ENCODE measurements around the gene KRTAP12-2.
"Not testable (repeated sequence)": the region's sequence is repeated elsewhere in the genome, so short reads cannot be mapped to it uniquely, and the experiment has no call there.

The KRTAP12-2 gene

GRCh38 chr21:44686000-44686781, 19.5 kb upstream of the KRTAP12-2 start:
- Histone ChIP-seq H3K4me1 (ENCODE audit: low read depth, poor library complexity, severe bottlenecking) (no peaks in the 10 kb centered on the region), H3K36me3 (ENCODE audit: insufficient read depth) (no peaks in the 10 kb centered on the region), H4K20me1 (ENCODE audit: insufficient read depth) (no peaks in the 10 kb centered on the region), H3K27ac (no peak overlapping the region), H3K27me3 (ENCODE audit: insufficient read depth, low read depth) (peaks cover 41% of the 10 kb centered on the region; the same call in 1 of the 2 replicates), H3K9ac (no peak overlapping the region), H3K79me2 (ENCODE audit: insufficient read depth, low read depth) (no peaks in the 10 kb centered on the region), H3K4me2 (no peak overlapping the region), H2AFZ (ENCODE audit: low read depth) (no peak overlapping the region), H3K4me3 (IDR thresholded peaks at IDR 0.05; ENCODE audit: insufficient read depth, low read depth, low read length) (no peak overlapping the region)
- TF ChIP-seq, protein P1, sequence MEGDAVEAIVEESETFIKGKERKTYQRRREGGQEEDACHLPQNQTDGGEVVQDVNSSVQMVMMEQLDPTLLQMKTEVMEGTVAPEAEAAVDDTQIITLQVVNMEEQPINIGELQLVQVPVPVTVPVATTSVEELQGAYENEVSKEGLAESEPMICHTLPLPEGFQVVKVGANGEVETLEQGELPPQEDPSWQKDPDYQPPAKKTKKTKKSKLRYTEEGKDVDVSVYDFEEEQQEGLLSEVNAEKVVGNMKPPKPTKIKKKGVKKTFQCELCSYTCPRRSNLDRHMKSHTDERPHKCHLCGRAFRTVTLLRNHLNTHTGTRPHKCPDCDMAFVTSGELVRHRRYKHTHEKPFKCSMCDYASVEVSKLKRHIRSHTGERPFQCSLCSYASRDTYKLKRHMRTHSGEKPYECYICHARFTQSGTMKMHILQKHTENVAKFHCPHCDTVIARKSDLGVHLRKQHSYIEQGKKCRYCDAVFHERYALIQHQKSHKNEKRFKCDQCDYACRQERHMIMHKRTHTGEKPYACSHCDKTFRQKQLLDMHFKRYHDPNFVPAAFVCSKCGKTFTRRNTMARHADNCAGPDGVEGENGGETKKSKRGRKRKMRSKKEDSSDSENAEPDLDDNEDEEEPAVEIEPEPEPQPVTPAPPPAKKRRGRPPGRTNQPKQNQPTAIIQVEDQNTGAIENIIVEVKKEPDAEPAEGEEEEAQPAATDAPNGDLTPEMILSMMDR (conservative IDR thresholded peaks at IDR 0.05; ENCODE audit: low read depth, low read length): no peak

DNA sequence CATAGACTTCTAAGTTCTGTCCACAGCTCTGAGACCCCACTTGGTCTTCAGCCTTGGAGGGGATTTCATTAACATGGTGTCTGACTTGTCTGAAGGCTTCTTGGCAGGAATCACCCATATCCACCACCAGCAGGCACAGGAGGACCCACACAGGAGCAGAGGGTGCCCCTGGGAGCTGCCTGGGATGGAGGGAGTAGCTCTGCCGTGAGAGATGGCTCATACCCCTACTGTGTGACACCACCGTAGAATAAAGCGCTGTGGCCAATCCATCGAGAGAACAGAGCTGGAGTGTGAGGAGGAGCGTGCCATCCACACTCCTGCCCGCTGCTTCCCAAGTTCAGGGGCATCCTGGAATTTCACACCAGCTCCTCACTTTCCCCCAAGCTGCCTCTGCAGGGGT, 18.3 kb upstream of the KRTAP12-2 start:
- peaks cover 51% of the 10 kb centered on the region; the same call in 1 of the 2 replicates for H3K27me3 ChIP-seq (ENCODE audit: insufficient read depth, low read depth)
- not testable (repeated sequence) for H3K36me3 ChIP-seq (ENCODE audit: insufficient read depth); H3K4me2 ChIP-seq; H2AFZ ChIP-seq (ENCODE audit: low read depth); H3K4me1 ChIP-seq (ENCODE audit: low read depth, poor library complexity, severe bottlenecking); H3K79me2 ChIP-seq (ENCODE audit: insufficient read depth, low read depth); H4K20me1 ChIP-seq (ENCODE audit: insufficient read depth); H3K9ac ChIP-seq; H3K4me3 ChIP-seq (IDR thresholded peaks at IDR 0.05; ENCODE audit: insufficient read depth, low read depth, low read length); H3K27ac ChIP-seq

GRCh38 chr21:44684483-44684882, 17.8 kb upstream of the KRTAP12-2 start:
- H3K4me1 ChIP-seq (ENCODE audit: low read depth, poor library complexity, severe bottlenecking): no peaks in the 10 kb centered on the region
- H3K79me2 ChIP-seq (ENCODE audit: insufficient read depth, low read depth): no peaks in the 10 kb centered on the region
- H2AFZ ChIP-seq (ENCODE audit: low read depth): no peak overlapping the region
- peaks cover 57% of the 10 kb centered on the region; the same call in 1 of the 2 replicates for H3K27me3 ChIP-seq (ENCODE audit: insufficient read depth, low read depth)
- TF ChIP-seq, protein P1 (conservative IDR thresholded peaks at IDR 0.05; ENCODE audit: low read depth, low read length): no peak
- no peak overlapping the region for H3K4me2 ChIP-seq
- H3K36me3 ChIP-seq (ENCODE audit: insufficient read depth): no peaks in the 10 kb centered on the region
- no peak overlapping the region for H3K4me3 ChIP-seq (IDR thresholded peaks at IDR 0.05; ENCODE audit: insufficient read depth, low read depth, low read length)
- no peak overlapping the region for H3K27ac ChIP-seq
- H4K20me1 ChIP-seq (ENCODE audit: insufficient read depth): no peaks in the 10 kb centered on the region
- H3K9ac ChIP-seq: no peak overlapping the region

- Histone ChIP-seq H3K4me1 (ENCODE audit: low read depth, poor library complexity, severe bottlenecking) (no peaks in the 10 kb centered on the region), H4K20me1 (ENCODE audit: insufficient read depth) (no peaks in the 10 kb centered on the region), H3K27ac (no peak overlapping the region), H3K4me3 (IDR thresholded peaks at IDR 0.05; ENCODE audit: insufficient read depth, low read depth, low read length) (no peak overlapping the region), H3K27me3 (ENCODE audit: insufficient read depth, low read depth) (peaks cover 61% of the 10 kb centered on the region; the same call in 1 of the 2 replicates), H3K9ac (no peak overlapping the region), H3K79me2 (ENCODE audit: insufficient read depth, low read depth) (no peaks in the 10 kb centered on the region), H3K36me3 (ENCODE audit: insufficient read depth) (no peaks in the 10 kb centered on the region), H2AFZ (ENCODE audit: low read depth) (no peak overlapping the region), H3K4me2 (no peak overlapping the region)
- TF ChIP-seq, protein P1 (conservative IDR thresholded peaks at IDR 0.05; ENCODE audit: low read depth, low read length): no peak
Measured at GRCh38 chr21:44684077-44684476, 17.4 kb upstream of the KRTAP12-2 start.

- no peak overlapping the region for H2AFZ ChIP-seq (ENCODE audit: low read depth)
Measured at GRCh38 chr21:44682580-44683151, 15.9 kb upstream of the KRTAP12-2 start.

More at GRCh38 chr21:44682580-44683151, 15.9 kb upstream of the KRTAP12-2 start:
- Histone ChIP-seq H3K9ac (no peak overlapping the region), H3K4me2 (no peak overlapping the region), H3K4me3 (IDR thresholded peaks at IDR 0.05; ENCODE audit: insufficient read depth, low read depth, low read length) (no peak overlapping the region), H3K27ac (no peak overlapping the region), H3K4me1 (ENCODE audit: low read depth, poor library complexity, severe bottlenecking) (no peaks in the 10 kb centered on the region), H3K27me3 (ENCODE audit: insufficient read depth, low read depth) (peaks cover 64% of the 10 kb centered on the region; the same call in 1 of the 2 replicates), H4K20me1 (ENCODE audit: insufficient read depth) (no peaks in the 10 kb centered on the region), H3K36me3 (ENCODE audit: insufficient read depth) (no peaks in the 10 kb centered on the region), H3K79me2 (ENCODE audit: insufficient read depth, low read depth) (no peaks in the 10 kb centered on the region)
- TF ChIP-seq, protein P1 (conservative IDR thresholded peaks at IDR 0.05; ENCODE audit: low read depth, low read length): no peak

All from KMS-11 (cell line).